GM18870 (cell line): ENCODE measurements around the gene CSNK2B.

Experiments used
- ATAC-seq: cut with Tn5 transposase; IDR thresholded peaks from one replicate; pipeline ENCODE4 v1.9.1; 2021; ENCODE audit warnings: moderate library complexity; ENCODE audit not compliant: unreplicated experiment

The CSNK2B gene

GRCh38 chr6:31665501-31666336 lies at the start of gene CSNK2B:
Gene CSNK2B, plus strand, starts transcription at chr6:31666080. Its CDS starts 752 bp downstream, at chr6:31666832.
- peak; percentile 81 for ATAC-seq

GRCh38 chr6:31617010-31617409 lies 48.9 kb upstream of the CSNK2B start:
- ATAC-seq: no peak

GRCh38 chr6:31619805-31620585 lies 45.9 kb upstream of the CSNK2B start:
- peak; percentile 84 for ATAC-seq

DNA sequence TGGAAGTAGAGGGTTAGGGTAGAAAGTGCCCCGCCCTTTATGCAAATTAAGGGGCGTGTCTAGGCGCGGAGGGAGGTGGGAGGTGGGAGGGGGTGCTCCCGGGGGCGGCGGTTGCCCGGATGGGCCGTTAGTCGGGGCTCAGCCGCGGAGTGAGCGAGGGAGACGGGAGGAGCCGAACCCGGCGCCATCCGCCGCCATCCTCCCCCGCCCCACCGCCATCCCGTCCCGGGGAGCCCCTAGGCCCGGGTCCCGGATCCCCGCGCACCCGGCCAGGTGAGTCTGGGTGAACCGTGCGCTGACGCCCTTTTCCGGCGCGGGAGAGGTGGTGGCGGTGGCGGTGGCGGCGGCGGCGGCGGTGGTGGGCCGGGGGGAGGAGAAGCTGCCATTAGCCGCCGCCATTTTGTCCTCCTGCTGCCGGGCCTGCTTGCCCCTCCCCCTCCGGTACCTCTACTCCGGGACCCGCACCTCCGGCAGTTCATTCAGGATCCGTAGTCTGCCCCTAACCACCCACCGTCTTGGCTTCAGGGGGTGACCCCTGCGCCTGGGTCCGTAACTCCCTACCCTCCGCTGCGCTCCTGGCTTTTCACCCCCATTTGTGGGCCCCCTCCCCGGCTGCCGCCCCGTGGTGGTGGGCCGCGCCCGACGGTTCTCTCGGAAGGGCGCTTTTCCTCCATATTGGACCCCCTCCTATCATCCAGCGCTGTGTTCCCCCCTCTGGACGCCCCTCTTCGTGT lies 45.1 kb upstream of the CSNK2B start, which contains the start of gene PRRC2A:
PRRC2A (plus strand) TSS at position 130 of the 734 bp plus-strand sequence. CDS start 2,075 bp downstream, outside the sequence.
- peak; percentile 17 for ATAC-seq

- ATAC-seq: no peak
These were observed 44.5 kb upstream of the CSNK2B start for GRCh38 chr6:31621320-31621939.

DNA sequence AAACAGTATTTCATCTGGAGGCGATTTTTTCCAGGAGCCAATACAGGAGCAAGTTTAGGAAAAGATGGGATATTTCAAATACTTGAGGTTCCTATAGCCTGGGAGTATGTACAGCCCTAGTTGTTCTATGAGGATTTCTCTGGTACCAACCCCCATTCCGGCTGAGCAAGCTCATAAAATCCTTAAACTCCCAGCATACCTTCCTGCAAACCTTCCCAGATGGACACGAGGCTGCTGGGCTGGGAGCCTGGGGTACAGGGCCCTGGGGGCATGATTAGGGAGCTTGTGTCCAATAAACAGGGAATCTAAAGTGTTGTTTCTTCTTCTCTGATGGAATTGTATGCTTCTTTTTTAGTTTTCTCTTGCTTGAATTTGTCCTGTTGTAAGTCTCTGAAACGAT lies 43.9 kb upstream of the CSNK2B start:
- no peak for ATAC-seq

- ATAC-seq: no peak
These were observed 43.2 kb upstream of the CSNK2B start for GRCh38 chr6:31622684-31623091.

DNA sequence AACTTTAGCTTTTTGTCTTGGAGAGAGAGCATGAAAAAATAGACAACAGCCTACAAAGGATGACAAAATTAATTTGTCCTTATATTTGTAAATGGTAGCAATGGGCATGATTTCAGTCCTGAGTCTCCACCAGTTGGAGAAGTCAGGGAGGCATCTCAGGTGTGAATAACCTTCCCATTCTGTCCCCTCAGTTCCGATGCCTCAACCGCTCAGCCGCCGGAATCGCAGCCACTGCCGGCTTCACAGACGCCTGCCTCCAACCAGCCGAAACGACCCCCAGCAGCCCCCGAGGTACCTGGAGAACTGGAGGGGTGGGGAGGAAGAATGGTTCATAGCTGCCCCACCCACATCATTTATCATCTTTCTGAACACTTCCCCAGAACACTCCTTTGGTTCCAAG lies 41.8 kb upstream of the CSNK2B start:
- no peak for ATAC-seq

- no peak for ATAC-seq
These were observed 38.9 kb upstream of the CSNK2B start for GRCh38 chr6:31626952-31627351.

- ATAC-seq: no peak
These were observed 38.1 kb upstream of the CSNK2B start for GRCh38 chr6:31627690-31628287.

DNA sequence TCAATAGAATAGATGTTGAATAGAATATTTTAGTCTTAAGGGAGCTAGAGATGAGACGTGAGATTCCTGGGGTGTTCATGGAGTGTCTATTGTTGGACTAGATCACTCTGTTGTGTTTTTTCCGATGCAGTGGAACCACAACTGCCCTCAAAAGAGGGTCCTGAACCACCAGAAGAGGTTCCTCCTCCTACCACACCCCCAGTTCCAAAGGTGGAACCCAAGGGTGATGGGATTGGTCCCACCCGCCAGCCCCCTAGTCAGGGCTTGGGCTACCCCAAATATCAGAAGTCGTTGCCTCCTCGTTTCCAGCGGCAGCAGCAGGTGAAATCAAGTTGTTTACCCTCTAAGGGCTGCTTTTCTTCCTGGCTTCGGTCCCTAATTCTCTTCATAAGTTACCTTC lies 36.9 kb upstream of the CSNK2B start:
- no peak for ATAC-seq

GRCh38 chr6:31630177-31630934 lies 35.5 kb upstream of the CSNK2B start:
- ATAC-seq: no peak

DNA sequence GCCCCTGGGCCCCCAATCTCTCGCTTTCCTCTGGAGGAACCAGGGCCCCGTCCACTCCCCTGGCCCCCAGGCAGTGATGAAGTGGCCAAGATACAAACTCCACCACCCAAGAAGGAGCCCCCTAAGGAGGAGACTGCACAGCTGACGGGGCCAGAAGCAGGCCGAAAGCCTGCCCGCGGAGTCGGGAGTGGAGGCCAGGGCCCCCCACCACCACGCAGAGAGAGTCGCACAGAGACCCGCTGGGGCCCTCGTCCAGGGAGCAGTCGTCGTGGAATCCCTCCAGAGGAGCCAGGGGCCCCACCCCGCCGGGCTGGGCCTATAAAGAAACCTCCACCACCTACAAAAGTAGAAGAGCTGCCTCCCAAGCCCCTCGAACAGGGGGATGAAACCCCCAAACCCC lies 34.7 kb upstream of the CSNK2B start:
- no peak for ATAC-seq

DNA sequence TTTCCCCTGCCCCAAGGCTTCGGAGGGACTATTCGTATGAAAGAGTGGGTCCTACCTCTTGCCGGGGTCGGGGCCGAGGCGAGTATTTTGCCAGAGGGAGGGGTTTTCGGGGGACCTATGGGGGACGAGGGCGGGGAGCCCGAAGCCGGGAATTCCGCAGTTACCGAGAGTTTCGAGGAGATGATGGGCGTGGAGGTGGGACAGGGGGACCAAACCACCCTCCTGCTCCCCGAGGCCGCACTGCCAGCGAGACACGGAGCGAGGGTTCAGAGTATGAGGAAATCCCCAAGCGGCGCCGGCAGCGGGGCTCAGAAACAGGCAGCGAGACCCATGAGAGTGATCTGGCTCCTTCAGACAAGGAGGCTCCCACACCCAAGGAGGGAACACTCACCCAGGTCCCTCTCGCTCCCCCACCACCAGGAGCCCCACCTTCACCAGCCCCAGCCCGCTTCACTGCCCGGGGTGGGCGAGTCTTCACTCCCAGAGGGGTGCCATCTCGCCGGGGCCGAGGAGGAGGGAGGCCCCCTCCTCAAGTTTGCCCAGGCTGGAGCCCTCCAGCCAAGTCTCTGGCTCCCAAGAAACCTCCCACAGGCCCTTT lies 34.1 kb upstream of the CSNK2B start:
- no peak for ATAC-seq

DNA sequence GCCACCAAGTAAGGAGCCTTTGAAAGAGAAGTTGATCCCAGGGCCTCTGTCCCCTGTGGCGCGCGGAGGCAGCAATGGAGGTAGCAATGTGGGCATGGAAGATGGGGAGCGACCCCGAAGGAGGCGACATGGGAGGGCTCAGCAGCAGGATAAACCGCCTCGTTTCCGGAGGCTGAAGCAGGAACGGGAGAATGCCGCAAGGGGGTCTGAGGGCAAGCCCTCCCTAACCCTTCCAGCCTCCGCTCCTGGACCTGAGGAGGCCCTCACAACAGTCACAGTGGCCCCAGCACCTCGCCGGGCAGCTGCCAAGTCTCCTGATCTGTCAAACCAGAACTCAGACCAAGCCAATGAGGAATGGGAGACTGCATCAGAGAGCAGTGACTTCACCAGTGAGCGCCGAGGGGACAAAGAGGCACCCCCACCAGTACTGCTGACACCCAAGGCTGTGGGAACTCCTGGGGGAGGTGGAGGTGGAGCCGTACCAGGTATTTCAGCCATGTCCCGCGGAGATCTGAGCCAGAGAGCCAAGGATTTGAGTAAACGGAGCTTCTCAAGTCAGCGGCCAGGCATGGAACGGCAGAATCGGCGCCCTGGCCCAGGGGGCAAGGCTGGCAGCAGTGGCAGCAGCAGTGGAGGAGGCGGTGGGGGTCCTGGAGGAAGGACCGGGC lies 33.5 kb upstream of the CSNK2B start:
- ATAC-seq: no peak

DNA sequence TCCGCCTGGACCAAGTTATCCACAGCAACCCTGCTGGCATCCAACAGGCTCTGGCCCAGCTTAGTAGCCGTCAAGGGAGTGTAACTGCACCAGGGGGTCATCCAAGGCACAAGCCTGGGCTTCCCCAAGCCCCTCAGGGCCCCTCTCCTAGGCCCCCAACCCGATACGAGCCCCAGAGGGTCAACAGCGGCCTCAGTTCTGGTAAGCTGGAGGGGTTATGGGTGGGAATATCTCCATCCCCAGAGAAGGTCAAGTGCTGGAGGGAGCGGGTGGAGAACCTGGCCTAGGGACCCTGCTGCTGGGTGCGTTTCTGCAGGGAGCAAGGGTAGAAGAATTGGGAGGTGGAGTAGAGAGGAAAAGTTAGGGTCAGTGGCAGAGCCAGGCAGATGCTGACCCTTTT lies 32.4 kb upstream of the CSNK2B start:
- no peak for ATAC-seq

GRCh38 chr6:31634131-31634530 lies 31.7 kb upstream of the CSNK2B start:
- ATAC-seq: no peak

GRCh38 chr6:31634969-31635575 lies 30.8 kb upstream of the CSNK2B start:
- no peak for ATAC-seq
